Parathyroid adenoma (tissue), 2 donors: ENCODE measurements around the gene ATP2B2.

Source experiments
- H2AFZ ChIP-seq: fragments of 300-600 bp; sonication (generic); one replicate; pipeline ENCODE4 v1.7.0; 2017; ENCODE audit warnings: antibody characterized with exemption, mild to moderate bottlenecking
- H3K27ac ChIP-seq: fragments of 300-600 bp; sonication (generic); one replicate; pipeline ENCODE4 v1.7.0; 2017
- H3K27me3 ChIP-seq: fragments of 300-600 bp; sonication (generic); one replicate; pipeline ENCODE4 v1.7.0; 2017; ENCODE audit warnings: low read length; ENCODE audit not compliant: control insufficient read depth, insufficient read depth
- H3K36me3 ChIP-seq: fragments of 300-600 bp; sonication (generic); one replicate; pipeline ENCODE4 v1.7.0; 2017; ENCODE audit warnings: low read length; ENCODE audit not compliant: control insufficient read depth, insufficient read depth
- H3K4me1 ChIP-seq: fragments of 300-600 bp; sonication (generic); one replicate; pipeline ENCODE4 v1.7.0; 2017; ENCODE audit warnings: control low read depth
- H3K4me2 ChIP-seq: fragments of 300-600 bp; sonication (generic); one replicate; pipeline ENCODE4 v1.7.0; 2017; ENCODE audit warnings: low read length
- H3K4me3 ChIP-seq: fragments of 300-600 bp; sonication (generic); one replicate; pipeline ENCODE4 v1.7.0; 2017; ENCODE audit warnings: low read depth, low read length
- H3K79me2 ChIP-seq: fragments of 300-600 bp; sonication (generic); one replicate; pipeline ENCODE4 v1.7.0; 2017; ENCODE audit warnings: control low read depth
- H3K9ac ChIP-seq: fragments of 300-600 bp; sonication (generic); one replicate; pipeline ENCODE4 v1.7.0; 2017; ENCODE audit warnings: mild to moderate bottlenecking
- H3K9me3 ChIP-seq: fragments of 300-600 bp; sonication (generic); one replicate; pipeline ENCODE4 v1.7.0; 2017; ENCODE audit warnings: low read length; ENCODE audit not compliant: control insufficient read depth
- CTCF ChIP-seq: fragments of 300-600 bp; sonication (generic); IDR thresholded peaks from one replicate; pipeline ENCODE4 v1.7.0; 2017; ENCODE audit warnings: antibody characterized with exemption, mild to moderate bottlenecking
- donor health status: primary hyperparathyroidism.

ATP2B2 gene

DNA sequence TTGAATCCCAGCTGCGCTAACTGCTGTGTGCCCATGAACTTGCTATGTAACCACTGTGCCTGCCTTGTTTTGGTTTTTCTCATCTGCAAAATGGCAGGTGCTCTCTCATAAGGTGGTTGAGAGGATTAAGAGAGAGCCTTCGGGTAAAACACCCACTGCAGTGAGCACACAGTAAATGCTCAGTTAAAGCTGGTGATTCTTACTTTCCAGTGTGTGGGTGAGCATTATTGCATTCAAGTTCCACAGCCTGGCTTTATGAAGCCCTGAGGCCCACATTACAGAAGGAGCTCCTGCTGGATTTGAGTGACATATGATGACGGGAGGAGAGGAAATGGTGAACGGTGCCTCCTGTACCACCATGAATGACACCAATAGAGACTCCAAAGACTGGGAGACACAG lies 101.0 kb downstream of the ATP2B2 start:
- H3K4me2 ChIP-seq: no peak overlapping the region
- H3K27me3 ChIP-seq: no peaks in the 10 kb centered on the region
- no peak overlapping the region for H3K9ac ChIP-seq
- no peaks in the 10 kb centered on the region for H3K79me2 ChIP-seq
- no peak overlapping the region for H3K27ac ChIP-seq
- no peaks in the 10 kb centered on the region for H3K36me3 ChIP-seq
- no peak overlapping the region for H3K4me3 ChIP-seq
- H2AFZ ChIP-seq: no peak overlapping the region
- no peak for TF ChIP-seq CTCF
- H3K4me1 ChIP-seq: no peaks in the 10 kb centered on the region
- H3K9me3 ChIP-seq: no peaks in the 10 kb centered on the region

- no peak for TF ChIP-seq CTCF
- Histone ChIP-seq H3K27me3 (no peaks in the 10 kb centered on the region), H3K9ac (no peak overlapping the region), H3K36me3 (no peaks in the 10 kb centered on the region), H2AFZ (no peak overlapping the region), H3K4me2 (no peak overlapping the region), H3K9me3 (no peaks in the 10 kb centered on the region), H3K4me1 (no peaks in the 10 kb centered on the region), H3K27ac (no peak overlapping the region), H3K79me2 (no peaks in the 10 kb centered on the region), H3K4me3 (no peak overlapping the region)
These were observed 103.2 kb downstream of the ATP2B2 start for GRCh38 chr3:10401990-10402761.

GRCh38 chr3:10400749-10401495 lies 104.5 kb downstream of the ATP2B2 start:
- H3K9ac ChIP-seq: no peak overlapping the region
- no peak overlapping the region for H3K27ac ChIP-seq
- H3K9me3 ChIP-seq: no peaks in the 10 kb centered on the region
- no peak for TF ChIP-seq CTCF
- no peaks in the 10 kb centered on the region for H3K27me3 ChIP-seq
- H3K79me2 ChIP-seq: no peaks in the 10 kb centered on the region
- H3K36me3 ChIP-seq: no peaks in the 10 kb centered on the region
- no peak overlapping the region for H3K4me3 ChIP-seq
- H3K4me1 ChIP-seq: no peaks in the 10 kb centered on the region
- no peak overlapping the region for H3K4me2 ChIP-seq
- no peak overlapping the region for H2AFZ ChIP-seq

- no peak overlapping the region for H3K9ac ChIP-seq
- no peak overlapping the region for H3K27ac ChIP-seq
- TF ChIP-seq CTCF: no peak
- no peaks in the 10 kb centered on the region for H3K9me3 ChIP-seq
- H3K79me2 ChIP-seq: no peaks in the 10 kb centered on the region
- no peak overlapping the region for H3K4me3 ChIP-seq
- no peak overlapping the region for H3K4me2 ChIP-seq
- no peak overlapping the region for H2AFZ ChIP-seq
- no peaks in the 10 kb centered on the region for H3K4me1 ChIP-seq
- no peaks in the 10 kb centered on the region for H3K36me3 ChIP-seq
- no peaks in the 10 kb centered on the region for H3K27me3 ChIP-seq
These were observed 105.2 kb downstream of the ATP2B2 start for GRCh38 chr3:10400050-10400748.
